ENCODE measurements around the gene TAP1. TPM values are rescaled to one million over a fixed set of nuclear protein-coding genes. Genes with fewer than 3 reads are reported as not detected.

The TAP1 gene
- total RNA-seq, 1 experiment from 2014 or later = 12.1 TPM

- no peak overlapping the region for H3K56ac ChIP-seq (ENCODE audit: insufficient read length, low read depth, low read length)
- no CpG with 5 or more reads among the region's 3 CpGs for WGBS (ENCODE audit: extremely low coverage, insufficient read length, low lambda C conversion rate)
- no peak overlapping the region for H2BK120ac ChIP-seq (ENCODE audit: low read depth, low read length, poor library complexity, severe bottlenecking)
- H2BK12ac ChIP-seq (ENCODE audit: insufficient read length, low read depth, low read length) = no peak overlapping the region
- no peaks in the 10 kb centered on the region for H3K79me1 ChIP-seq (ENCODE audit: insufficient read depth, low read depth, low read length, poor library complexity, severe bottlenecking)
- H4K8ac ChIP-seq (replicated peaks; ENCODE audit: insufficient read length, low read depth, low read length) = no peak overlapping the region
- H2AFZ ChIP-seq (ENCODE audit: low read length) = no peak overlapping the region
- no peak overlapping the region for H3K27ac Mint-ChIP-seq
- H3K4me2 ChIP-seq (ENCODE audit: insufficient read depth, insufficient read length, low read length) = no peak overlapping the region
- no peak overlapping the region for H3K9ac ChIP-seq (ENCODE audit: extremely low read depth, insufficient read length, low read length)
- H2BK15ac ChIP-seq (ENCODE audit: low read depth, low read length) = no peak overlapping the region
- no peak overlapping the region for H2BK5ac ChIP-seq (ENCODE audit: insufficient read length, low read length)
- H3K9me3 Mint-ChIP-seq = peaks cover 8 to 9% of the 10 kb centered on the region in 2 experiments
- H3K18ac ChIP-seq (ENCODE audit: insufficient read length, low read depth, low read length) = no peak overlapping the region
- no peak overlapping the region for H2AK5ac ChIP-seq (ENCODE audit: insufficient read length, low read length)
- no peaks in the 10 kb centered on the region for H3K4me1 ChIP-seq (ENCODE audit: insufficient read depth, low read length)
- no peak overlapping the region for H3K23ac ChIP-seq (ENCODE audit: insufficient read length, low read depth, low read length)
- no peak overlapping the region for H3K27ac ChIP-seq (ENCODE audit: insufficient read length, low read depth, low read length)
- H3K27me3 Mint-ChIP-seq (ENCODE audit: low read depth) = peaks cover 46% of the 10 kb centered on the region
- no peak overlapping the region for H4K91ac ChIP-seq (ENCODE audit: insufficient read length, low read depth, low read length)
- no peaks in the 10 kb centered on the region for H3K9me3 ChIP-seq (ENCODE audit: control insufficient read depth, low read depth, low read length)
- no peaks in the 10 kb centered on the region for H4K20me1 ChIP-seq (ENCODE audit: control insufficient read depth, insufficient read depth, insufficient read length)
- H2BK20ac ChIP-seq (ENCODE audit: low read depth, low read length, poor library complexity, severe bottlenecking) = no peak overlapping the region
- no peak for TF ChIP-seq CTCF (conservative IDR thresholded peaks at IDR 0.05)
- no peak overlapping the region; a peak in 1 of 5 replicates for H3K4me3 Mint-ChIP-seq
- no peak overlapping the region for H3T11ph ChIP-seq (ENCODE audit: low read length)
- no peaks in the 10 kb centered on the region for H3K27me3 ChIP-seq (ENCODE audit: insufficient read depth, low read length)
- H3K4me1 Mint-ChIP-seq = peaks cover 8 to 10% of the 10 kb centered on the region in 2 experiments
- no peak overlapping the region for H3K4ac ChIP-seq (ENCODE audit: low read depth, low read length)
- peaks cover 0 to 6% (median 0%) of the 10 kb centered on the region in 3 experiments; a peak in 2 of 7 replicates for H3K36me3 Mint-ChIP-seq (ENCODE audit: insufficient read depth in 1 of 3, low read depth in 3 of 3)
- no peaks in the 10 kb centered on the region for H3K23me2 ChIP-seq (ENCODE audit: insufficient read length, low read depth, low read length, poor library complexity, severe bottlenecking)
- H3K79me2 ChIP-seq (ENCODE audit: insufficient read depth, low read length) = no peaks in the 10 kb centered on the region
- no peak overlapping the region for H3K14ac ChIP-seq (ENCODE audit: insufficient read depth, low read length)
- H4K5ac ChIP-seq (ENCODE audit: insufficient read length, low read depth, low read length) = no peak overlapping the region
- DNase-seq = no peak
Measured at GRCh38 chr6:32799740-32800139, 53.8 kb downstream of the TAP1 start.
